ENCODE data around the gene ADAMTS7.
"Not testable (repeated sequence)": the region's sequence is repeated elsewhere in the genome, so short reads cannot be mapped to it uniquely, and the experiment has no call there.

Gene ADAMTS7

DNA sequence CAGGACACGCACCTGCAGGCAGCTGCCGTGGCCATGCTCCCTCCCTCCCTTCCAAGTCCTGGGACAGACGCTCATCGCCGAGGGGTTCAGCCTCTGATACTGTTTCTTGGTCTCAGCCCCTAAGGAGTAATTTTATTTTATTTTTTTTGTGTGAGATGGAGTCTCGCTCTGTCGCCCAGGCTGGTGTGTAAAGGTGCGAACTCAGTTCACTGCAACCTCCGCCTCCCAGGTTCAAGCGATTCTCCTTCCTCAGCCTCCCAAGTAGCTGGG lies 53.7 kb downstream of the ADAMTS7 start:
- no peak overlapping the region for H3K27ac ChIP-seq
- TF ChIP-seq, protein P1, sequence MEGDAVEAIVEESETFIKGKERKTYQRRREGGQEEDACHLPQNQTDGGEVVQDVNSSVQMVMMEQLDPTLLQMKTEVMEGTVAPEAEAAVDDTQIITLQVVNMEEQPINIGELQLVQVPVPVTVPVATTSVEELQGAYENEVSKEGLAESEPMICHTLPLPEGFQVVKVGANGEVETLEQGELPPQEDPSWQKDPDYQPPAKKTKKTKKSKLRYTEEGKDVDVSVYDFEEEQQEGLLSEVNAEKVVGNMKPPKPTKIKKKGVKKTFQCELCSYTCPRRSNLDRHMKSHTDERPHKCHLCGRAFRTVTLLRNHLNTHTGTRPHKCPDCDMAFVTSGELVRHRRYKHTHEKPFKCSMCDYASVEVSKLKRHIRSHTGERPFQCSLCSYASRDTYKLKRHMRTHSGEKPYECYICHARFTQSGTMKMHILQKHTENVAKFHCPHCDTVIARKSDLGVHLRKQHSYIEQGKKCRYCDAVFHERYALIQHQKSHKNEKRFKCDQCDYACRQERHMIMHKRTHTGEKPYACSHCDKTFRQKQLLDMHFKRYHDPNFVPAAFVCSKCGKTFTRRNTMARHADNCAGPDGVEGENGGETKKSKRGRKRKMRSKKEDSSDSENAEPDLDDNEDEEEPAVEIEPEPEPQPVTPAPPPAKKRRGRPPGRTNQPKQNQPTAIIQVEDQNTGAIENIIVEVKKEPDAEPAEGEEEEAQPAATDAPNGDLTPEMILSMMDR (IDR thresholded peaks at IDR 0.05): no peak
- TF ChIP-seq ZFX (IDR thresholded peaks at IDR 0.05; ENCODE audit: borderline replicate concordance): no peak

DNA sequence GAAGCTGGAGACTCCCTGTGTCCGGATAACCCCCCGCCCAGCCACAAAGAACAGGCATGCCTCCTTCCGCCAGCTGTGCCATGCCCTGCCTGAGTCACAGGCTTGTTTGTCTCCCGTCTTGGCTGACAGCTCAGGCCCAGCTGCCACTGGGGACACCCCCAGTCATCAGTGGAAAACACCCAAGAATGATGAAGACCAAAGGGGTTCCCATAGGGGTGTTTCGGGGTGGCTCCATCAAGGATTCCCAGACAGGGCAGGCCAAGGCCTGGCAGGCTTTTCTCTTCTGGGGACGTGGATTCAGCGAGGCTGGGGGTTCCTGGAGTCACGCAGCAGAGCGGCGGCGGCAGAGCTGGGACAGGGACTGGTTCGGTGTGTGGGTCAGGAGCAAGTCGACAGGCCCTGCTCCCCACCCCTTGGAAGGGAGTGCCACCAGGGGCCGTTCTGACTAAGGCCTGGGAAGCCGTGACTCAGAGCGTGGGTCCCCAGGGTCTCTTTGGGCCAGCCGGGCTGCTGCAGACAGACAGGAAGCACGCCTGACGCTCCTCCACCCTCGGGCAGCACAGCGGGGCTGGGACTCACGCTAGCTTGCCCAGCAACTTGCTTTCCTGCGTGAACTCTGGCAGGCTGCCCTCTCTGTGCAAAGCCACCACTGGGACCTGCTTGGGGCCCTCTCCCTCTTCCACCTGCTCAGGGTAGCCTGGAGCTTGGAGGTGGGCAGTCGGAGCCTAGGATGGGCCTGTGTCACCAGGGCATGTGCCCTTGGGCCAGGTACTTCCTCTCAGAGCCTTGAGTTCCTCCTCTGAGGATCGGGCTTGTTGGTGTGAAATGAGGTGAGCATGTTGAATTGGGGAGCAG lies 54.3 kb downstream of the ADAMTS7 start:
- H3K27ac ChIP-seq: not testable (repeated sequence)

DNA sequence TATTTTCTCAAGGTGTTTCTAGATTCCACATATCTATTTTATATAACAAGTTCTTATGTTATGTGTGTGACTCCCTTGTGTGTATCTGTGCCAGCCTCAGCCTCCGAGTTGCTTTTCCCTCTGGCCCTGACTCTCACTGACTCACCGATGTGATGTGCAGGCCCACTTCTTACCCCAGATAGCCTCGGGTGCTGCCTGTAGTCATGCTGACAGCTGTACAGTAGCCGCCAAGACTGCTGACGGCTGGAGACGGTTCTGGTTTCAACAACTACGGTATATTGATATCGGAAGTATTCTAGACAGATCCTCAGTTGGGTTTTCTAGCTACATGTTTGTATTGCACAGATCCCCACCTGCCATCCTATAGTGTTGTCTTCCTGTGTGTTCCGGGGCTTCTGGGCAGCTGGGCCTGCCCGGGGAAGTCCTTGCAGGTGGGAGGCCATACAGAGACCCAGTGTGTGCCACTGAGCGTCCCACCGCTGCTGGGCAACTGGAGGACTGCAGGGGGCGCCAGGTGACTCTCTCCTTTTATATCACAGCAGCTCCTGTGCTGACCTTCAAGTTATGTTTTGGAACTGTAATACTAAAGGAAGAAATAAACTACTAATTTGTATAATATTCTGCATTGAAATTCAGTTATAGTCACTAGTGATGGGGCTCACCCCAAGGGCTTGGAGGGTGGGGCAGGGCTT lies 55.2 kb downstream of the ADAMTS7 start:
- TF ChIP-seq, protein P1 (IDR thresholded peaks at IDR 0.05): peak; percentile 58
- H3K27ac ChIP-seq: not testable (repeated sequence)

DNA sequence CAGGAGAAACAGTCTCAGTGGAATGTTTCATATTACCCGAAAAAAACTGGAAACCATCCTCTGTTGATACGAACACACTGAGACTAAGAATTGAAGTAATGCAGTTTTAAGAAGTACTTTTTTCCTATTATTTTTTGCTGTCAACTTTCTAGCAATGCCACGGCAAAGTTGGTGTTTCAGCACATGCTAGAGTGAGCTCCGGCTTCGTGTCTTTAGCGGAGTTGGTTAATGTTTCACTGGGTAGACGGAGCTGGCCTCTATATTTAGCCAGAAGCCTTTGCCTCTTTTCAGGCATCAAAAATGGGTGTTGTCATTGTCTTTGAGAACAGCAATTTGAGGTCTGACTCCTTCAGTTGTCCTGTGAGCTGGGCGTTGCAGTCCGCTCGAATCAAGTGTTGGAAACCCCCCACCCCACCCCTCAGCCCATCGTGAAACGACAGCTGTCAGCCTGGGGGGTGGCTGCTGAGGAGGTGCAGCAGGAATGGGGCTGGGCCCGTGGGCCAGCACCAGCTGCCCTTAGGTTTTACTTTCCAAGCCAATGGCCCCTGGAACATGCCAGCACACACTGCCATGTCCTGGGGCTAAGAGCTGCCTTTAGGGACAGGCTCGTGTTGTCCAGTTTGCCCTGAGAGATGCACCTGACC lies 56.5 kb downstream of the ADAMTS7 start:
- not testable (repeated sequence) for H3K27ac ChIP-seq

DNA sequence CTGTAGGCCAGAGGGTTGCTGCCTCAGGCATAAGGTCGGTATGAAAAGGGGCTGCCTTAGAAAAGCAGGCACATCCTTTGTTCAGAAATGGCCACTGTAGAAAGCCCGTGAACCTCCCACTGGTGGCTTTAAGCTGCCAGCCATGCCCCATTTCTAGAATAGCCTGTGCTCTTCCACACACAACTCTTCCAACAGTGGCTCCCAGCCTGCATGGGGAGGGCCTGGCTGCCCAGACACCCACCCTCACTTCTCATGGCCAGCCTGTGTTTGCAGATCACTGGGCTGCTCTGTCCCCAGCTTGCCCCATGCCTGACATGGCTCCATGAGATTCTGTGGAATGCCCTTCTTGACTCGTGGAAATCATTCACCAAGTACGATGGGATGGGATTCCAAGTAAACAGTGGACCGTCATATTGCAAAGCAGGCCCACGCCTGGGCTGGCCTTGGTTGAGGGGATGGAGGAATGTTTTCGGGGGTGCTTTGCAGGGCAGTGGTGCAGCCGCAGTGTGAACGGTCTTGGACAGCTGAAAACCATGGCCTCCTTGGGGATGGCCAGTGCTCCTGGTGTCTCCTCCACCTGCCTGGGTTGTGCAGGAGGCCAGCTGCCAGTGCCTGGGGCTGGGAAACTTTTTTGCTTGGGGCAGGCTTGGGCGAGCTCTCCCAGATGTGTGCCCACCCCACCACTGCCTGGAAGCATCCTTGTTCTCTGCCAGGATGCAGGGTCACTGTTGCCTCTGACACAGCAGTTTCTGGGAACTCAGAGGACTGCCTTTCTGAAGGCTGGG lies 57.3 kb downstream of the ADAMTS7 start:
- H3K27ac ChIP-seq: not testable (repeated sequence)

DNA sequence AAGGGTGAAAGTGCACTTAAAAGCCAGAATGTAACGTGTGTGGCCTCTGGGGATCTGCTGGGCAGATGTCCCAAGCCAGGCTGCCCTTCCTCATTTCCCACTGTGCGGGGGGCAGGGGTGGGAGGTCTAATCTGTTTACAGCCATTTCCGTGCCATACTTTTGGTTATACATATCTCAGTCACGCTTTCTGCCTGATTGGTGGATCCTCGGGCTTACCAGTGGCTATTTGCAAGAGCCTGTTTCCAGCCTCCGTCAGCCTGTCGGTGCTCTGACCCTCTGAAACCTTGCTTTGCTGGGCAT lies 58.0 kb downstream of the ADAMTS7 start:
- not testable (repeated sequence) for H3K27ac ChIP-seq

DNA sequence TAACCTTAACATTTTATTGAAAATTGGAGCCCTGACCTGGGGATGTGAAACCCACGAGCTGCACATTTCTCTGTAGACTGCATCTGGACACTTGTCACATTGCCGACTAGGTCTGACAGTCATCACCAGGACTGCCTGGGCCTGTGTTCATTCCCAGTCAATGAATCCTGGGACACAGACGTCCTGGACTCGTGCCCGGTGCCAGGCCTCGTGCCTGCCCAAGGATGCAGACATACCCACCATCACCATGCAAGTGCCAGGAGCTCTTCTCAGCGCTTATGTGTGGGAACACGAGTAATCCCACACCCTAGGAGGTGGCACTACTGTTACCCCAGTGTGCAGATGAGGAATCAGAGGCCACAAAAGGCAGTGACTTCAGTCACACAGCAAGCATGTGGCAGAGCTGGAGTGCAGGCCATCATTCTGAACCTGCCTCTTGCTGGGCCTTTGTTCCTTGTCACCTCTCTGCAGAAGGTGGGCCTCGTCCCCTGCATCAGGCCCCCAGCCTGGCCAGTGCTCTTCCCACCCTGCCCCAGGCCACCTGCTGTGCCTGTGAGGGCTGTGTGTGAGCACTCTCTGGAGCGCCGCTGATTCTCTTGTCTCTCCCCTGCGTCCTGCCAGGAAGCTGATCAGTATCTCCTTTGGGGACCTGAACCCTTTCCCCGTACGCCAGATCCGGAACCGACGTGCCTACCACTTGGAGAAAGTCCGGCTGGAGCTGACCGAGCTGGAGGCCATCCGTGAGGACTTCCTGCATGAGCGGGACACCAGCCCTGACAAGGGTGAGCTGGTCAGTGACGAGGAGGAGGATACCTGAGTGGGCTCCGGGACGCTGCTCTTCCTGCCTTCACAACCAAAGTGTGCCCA lies 58.5 kb downstream of the ADAMTS7 start:
- no peak overlapping the region for H3K27ac ChIP-seq
- TF ChIP-seq, protein P1 (IDR thresholded peaks at IDR 0.05): no peak
- TF ChIP-seq ZFX (IDR thresholded peaks at IDR 0.05; ENCODE audit: borderline replicate concordance): no peak

DNA sequence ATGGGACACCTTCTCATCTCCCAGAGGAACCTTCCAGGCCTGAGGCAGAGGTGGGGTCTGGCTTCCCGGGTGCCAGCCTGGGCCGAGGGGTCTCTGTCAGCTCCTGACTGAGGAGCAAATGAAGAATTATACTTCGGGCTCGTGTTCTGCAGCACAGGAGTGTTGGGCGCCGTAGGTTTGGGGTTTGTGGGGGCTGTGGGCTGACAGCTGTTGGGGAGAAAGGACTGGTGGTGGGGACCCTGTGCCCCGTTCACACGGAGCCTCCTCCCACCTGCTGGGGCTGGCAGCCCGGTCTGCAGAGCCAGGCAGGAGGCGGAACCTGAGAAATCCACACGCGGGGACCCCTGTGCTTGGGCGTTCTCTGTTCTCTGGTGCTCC lies 59.7 kb downstream of the ADAMTS7 start:
- TF ChIP-seq, protein P1 (IDR thresholded peaks at IDR 0.05): no peak
- no peak for TF ChIP-seq ZFX (IDR thresholded peaks at IDR 0.05; ENCODE audit: borderline replicate concordance)
- H3K27ac ChIP-seq: no peak overlapping the region

DNA sequence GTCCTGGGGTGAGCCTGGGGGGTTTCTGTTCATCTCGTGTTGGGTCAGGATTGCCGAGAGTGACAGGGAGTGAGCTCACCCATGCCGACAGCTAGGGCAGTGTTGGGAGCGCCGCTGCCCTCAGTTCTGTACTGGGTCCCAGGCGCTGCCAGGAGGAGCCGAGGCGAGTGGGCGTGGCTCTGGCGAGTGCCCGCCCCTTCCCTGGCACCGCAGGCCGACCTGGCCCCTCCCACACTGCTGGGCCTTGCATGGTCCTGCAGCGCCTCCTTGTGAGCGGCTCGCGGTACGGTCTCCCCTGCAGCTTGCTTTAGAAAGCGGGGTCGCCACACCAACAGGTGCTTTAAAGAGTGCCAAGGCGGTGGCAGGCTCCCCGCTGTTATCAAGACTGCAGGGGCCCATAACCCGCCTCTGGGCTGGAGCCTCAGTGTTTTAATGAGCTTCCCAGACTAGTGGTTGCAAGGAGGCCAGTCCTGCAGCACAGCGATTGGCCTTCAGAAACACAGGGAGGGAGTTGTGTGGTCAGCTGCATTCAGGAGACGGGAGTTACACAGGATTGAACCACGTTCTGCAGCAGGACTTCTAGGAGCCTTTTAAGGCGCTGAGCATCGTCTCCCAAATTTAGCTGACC lies 60.2 kb downstream of the ADAMTS7 start:
- H3K27ac ChIP-seq: not testable (repeated sequence)

Data from 22Rv1 (cell line).